ENCODE results near the gene LRMDA. TPM values are rescaled to one million over a fixed set of nuclear protein-coding genes. Genes with fewer than 3 reads are reported as not detected.

Gene LRMDA
- total RNA-seq, 1 experiment from 2014 or later: 4.8 TPM

DNA sequence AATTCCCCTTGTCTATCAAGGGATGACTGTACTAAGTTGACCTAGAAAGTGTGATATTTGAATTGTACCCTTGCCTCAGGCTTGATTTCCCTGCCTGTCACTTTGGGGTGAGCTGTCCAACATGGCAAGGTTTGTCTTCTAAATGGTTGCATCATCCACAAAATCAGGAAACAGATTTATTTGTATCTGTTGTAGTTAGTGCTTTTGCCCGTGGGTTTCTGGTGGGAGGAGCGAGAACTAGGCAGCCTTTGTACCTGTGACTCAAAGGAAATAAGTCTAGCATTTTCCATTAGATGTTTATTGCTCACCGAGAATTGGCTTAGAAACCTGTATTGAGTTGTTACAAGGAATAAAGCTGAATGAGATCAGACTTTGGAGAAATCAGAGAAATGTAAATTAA is 650.8 kb downstream of the LRMDA start (continued):
- no peak for TF ChIP-seq TCF7L2 (IDR thresholded peaks at IDR 0.05; ENCODE audit: borderline replicate concordance, extremely low read depth, insufficient read depth, insufficient read length)

DNA sequence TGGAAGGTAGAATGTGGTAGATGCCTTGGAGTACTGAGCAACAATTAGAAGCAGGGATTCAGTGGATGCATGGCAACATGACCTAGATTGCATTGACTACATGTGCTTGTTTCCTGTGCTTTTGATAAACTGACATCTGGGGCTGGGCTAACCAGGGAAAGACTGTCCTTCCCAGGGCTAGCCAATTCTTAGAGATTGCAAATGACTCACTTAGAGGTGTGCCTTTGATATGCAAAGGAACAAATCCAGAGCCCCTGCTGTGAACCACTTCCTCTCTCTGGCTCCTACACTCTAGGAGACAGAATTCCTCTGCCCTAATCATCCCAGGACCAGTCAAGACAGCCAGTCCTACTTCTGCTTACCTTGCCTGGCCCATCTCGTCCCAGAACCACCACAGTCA is 651.5 kb downstream of the LRMDA start:
- CTCF ChIA-PET: interaction anchor here (0.8 to 3.1 kb wide), 2 partner anchors 46 to 221 kb away, joined by 3 to 11 read pairs; no protein-coding TSS in a partner anchor
- Histone ChIP-seq H3K4me3 (replicated peaks in 1 of 2; ENCODE audit: low read depth in 1 of 2, low read length in 2 of 2) (peak overlapping the region in 1 of 2 experiments; percentile 18; a peak in 1 of 4 replicates), H3K27me3 (ENCODE audit: insufficient read depth, low read length) (peaks cover 4% of the 10 kb centered on the region; the same call in 1 of the 2 replicates), H3K36me3 (ENCODE audit: control insufficient read depth in 1 of 2, insufficient read depth in 2 of 2, low read length in 2 of 2) (no peaks in the 10 kb centered on the region), H3K4me1 (ENCODE audit: control insufficient read depth in 1 of 2, insufficient read depth in 2 of 2, low read length in 2 of 2) (peaks cover 27 to 45% of the 10 kb centered on the region in 2 experiments), H3K9me3 (ENCODE audit: control insufficient read depth in 1 of 2, insufficient read depth in 1 of 2, low read depth in 1 of 2, low read length in 2 of 2) (no peaks in the 10 kb centered on the region), H3K27ac (ENCODE audit: low read depth, low read length) (no peak overlapping the region), H3K79me2 (ENCODE audit: insufficient read depth, low read length) (no peaks in the 10 kb centered on the region), H3K9ac (ENCODE audit: low read length) (no peak overlapping the region), H3K9me2 (ENCODE audit: insufficient read depth) (no peaks in the 10 kb centered on the region), H3K4me2 (ENCODE audit: low read length) (peak overlapping the region; percentile 68), H4K20me1 (ENCODE audit: insufficient read depth) (no peaks in the 10 kb centered on the region), H2AFZ (ENCODE audit: low read depth, low read length, poor library complexity, severe bottlenecking) (no peak overlapping the region)
- no peak; the same call in 1 of the 2 replicates for TF ChIP-seq POLR2AphosphoS5 (IDR thresholded peaks at IDR 0.05; ENCODE audit: low read depth, low read length)
- TF ChIP-seq, protein P1, sequence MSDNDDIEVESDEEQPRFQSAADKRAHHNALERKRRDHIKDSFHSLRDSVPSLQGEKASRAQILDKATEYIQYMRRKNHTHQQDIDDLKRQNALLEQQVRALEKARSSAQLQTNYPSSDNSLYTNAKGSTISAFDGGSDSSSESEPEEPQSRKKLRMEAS (IDR thresholded peaks at IDR 0.05): peak; percentile 55; the same call in 1 of the 2 replicates
- peak; percentile 60 for TF ChIP-seq JUND (IDR thresholded peaks at IDR 0.05)
- TF ChIP-seq FOSL1 (IDR thresholded peaks at IDR 0.05; ENCODE audit: low read depth): peak; percentile 63
- TF ChIP-seq SIN3A (IDR thresholded peaks at IDR 0.05; ENCODE audit: low read depth): no peak
- peak; percentile 37; the same call in 1 of the 2 replicates for TF ChIP-seq CBX3 (IDR thresholded peaks at IDR 0.05; ENCODE audit: low read depth)
- TF ChIP-seq SP1 (IDR thresholded peaks at IDR 0.05; ENCODE audit: low read depth): peak; percentile 51; the same call in 1 of the 2 replicates
- TF ChIP-seq TCF7L2 (IDR thresholded peaks at IDR 0.05; ENCODE audit: borderline replicate concordance, extremely low read depth, insufficient read depth, insufficient read length): peak; percentile 73
- BruUV-seq (replicated peaks): no TSS peak
- RAD21 ChIA-PET (ENCODE audit: low non-redundant PET in 1 of 2, low total read pairs in 2 of 2, uncharacterized antibody in 2 of 2, unreplicated experiment in 2 of 2): no interaction called here
- intact Hi-C loops (cut with micrococcal nuclease): no loop called here
- DNase-seq (ENCODE audit: low read depth, low spot score) (peak; percentile 74), ATAC-seq (peak; percentile 77)
- POLR2A ChIA-PET: interaction anchor here (2.6 kb wide), 1 partner anchor 681 kb away, joined by 9 read pairs; the partner anchor contains the start of gene ZNF503

Data from HCT116 (cell line).